Measurements from ENCODE around the gene MDN1. TPM values are rescaled to one million over a fixed set of nuclear protein-coding genes. Genes with fewer than 3 reads are reported as not detected.

Gene MDN1
- total RNA-seq, 1 donor: 21.4 TPM

GRCh38 chr6:89729818-89730217 lies 89.8 kb downstream of the MDN1 start:
- no peak overlapping the region for H3K4me3 ChIP-seq (ENCODE audit: insufficient read depth, low read length)
- peaks cover 52% of the 10 kb centered on the region for H3K36me3 ChIP-seq (ENCODE audit: insufficient read depth, low read length)
- TF ChIP-seq CTCF (IDR thresholded peaks at IDR 0.05; ENCODE audit: extremely low read depth, low read depth, low read length): no peak

GRCh38 chr6:89727501-89727900 lies 92.1 kb downstream of the MDN1 start:
- no peaks in the 10 kb centered on the region for H3K9me3 ChIP-seq (ENCODE audit: low read depth, low read length)
- peaks cover 54% of the 10 kb centered on the region for H3K36me3 ChIP-seq (ENCODE audit: insufficient read depth, low read length)
- H3K27me3 ChIP-seq (ENCODE audit: insufficient read depth, low read length): no peaks in the 10 kb centered on the region
- no peak overlapping the region for H2AFZ ChIP-seq (ENCODE audit: low read length)
- H3K4me1 ChIP-seq (ENCODE audit: insufficient read depth, low read length): no peaks in the 10 kb centered on the region
- H3K4me3 ChIP-seq (ENCODE audit: insufficient read depth, low read length): no peak overlapping the region
- no peak overlapping the region for H3K27ac ChIP-seq (ENCODE audit: low read depth, low read length)
- no peaks in the 10 kb centered on the region for H3K79me2 ChIP-seq (ENCODE audit: insufficient read depth, low read length)
- DNase-seq (ENCODE audit: insufficient read length, low spot score, missing footprints): no peak
- H3K4me2 ChIP-seq (ENCODE audit: insufficient read depth, low read length): no peak overlapping the region
- TF ChIP-seq CTCF (IDR thresholded peaks at IDR 0.05; ENCODE audit: extremely low read depth, low read depth, low read length): no peak
- H4K20me1 ChIP-seq (ENCODE audit: insufficient read depth, low read length): no peaks in the 10 kb centered on the region

More at GRCh38 chr6:89729818-89730217, 89.8 kb downstream of the MDN1 start:
- no peak for DNase-seq (ENCODE audit: insufficient read length, low spot score, missing footprints)
- H3K4me2 ChIP-seq (ENCODE audit: insufficient read depth, low read length): no peak overlapping the region
- H3K79me2 ChIP-seq (ENCODE audit: insufficient read depth, low read length): no peaks in the 10 kb centered on the region
- H3K4me1 ChIP-seq (ENCODE audit: insufficient read depth, low read length): no peaks in the 10 kb centered on the region
- H4K20me1 ChIP-seq (ENCODE audit: insufficient read depth, low read length): no peaks in the 10 kb centered on the region
- no peaks in the 10 kb centered on the region for H3K27me3 ChIP-seq (ENCODE audit: insufficient read depth, low read length)
- no peaks in the 10 kb centered on the region for H3K9me3 ChIP-seq (ENCODE audit: low read depth, low read length)
- no peak overlapping the region for H3K27ac ChIP-seq (ENCODE audit: low read depth, low read length)
- no peak overlapping the region for H2AFZ ChIP-seq (ENCODE audit: low read length)

- Histone ChIP-seq H3K4me2 (ENCODE audit: insufficient read depth, low read length) (no peak overlapping the region), H3K9me3 (ENCODE audit: low read depth, low read length) (no peaks in the 10 kb centered on the region), H3K4me3 (ENCODE audit: insufficient read depth, low read length) (no peak overlapping the region), H3K4me1 (ENCODE audit: insufficient read depth, low read length) (no peaks in the 10 kb centered on the region), H3K27me3 (ENCODE audit: insufficient read depth, low read length) (no peaks in the 10 kb centered on the region), H3K79me2 (ENCODE audit: insufficient read depth, low read length) (no peaks in the 10 kb centered on the region), H2AFZ (ENCODE audit: low read length) (no peak overlapping the region), H3K27ac (ENCODE audit: low read depth, low read length) (no peak overlapping the region), H4K20me1 (ENCODE audit: insufficient read depth, low read length) (no peaks in the 10 kb centered on the region), H3K36me3 (ENCODE audit: insufficient read depth, low read length) (peaks cover 53% of the 10 kb centered on the region)
- DNase-seq (ENCODE audit: insufficient read length, low spot score, missing footprints): no peak
- TF ChIP-seq CTCF (IDR thresholded peaks at IDR 0.05; ENCODE audit: extremely low read depth, low read depth, low read length): no peak
These were observed 94.6 kb downstream of the MDN1 start for GRCh38 chr6:89724981-89725380.

- Histone ChIP-seq H3K79me2 (ENCODE audit: insufficient read depth, low read length) (no peaks in the 10 kb centered on the region), H3K4me3 (ENCODE audit: insufficient read depth, low read length) (no peak overlapping the region), H3K27ac (ENCODE audit: low read depth, low read length) (no peak overlapping the region), H3K27me3 (ENCODE audit: insufficient read depth, low read length) (no peaks in the 10 kb centered on the region), H3K9me3 (ENCODE audit: low read depth, low read length) (no peaks in the 10 kb centered on the region), H2AFZ (ENCODE audit: low read length) (no peak overlapping the region), H3K36me3 (ENCODE audit: insufficient read depth, low read length) (peaks cover 53% of the 10 kb centered on the region), H3K4me2 (ENCODE audit: insufficient read depth, low read length) (no peak overlapping the region), H3K4me1 (ENCODE audit: insufficient read depth, low read length) (no peaks in the 10 kb centered on the region), H4K20me1 (ENCODE audit: insufficient read depth, low read length) (no peaks in the 10 kb centered on the region)
- peak; percentile 10 for DNase-seq (ENCODE audit: insufficient read length, low spot score, missing footprints)
- TF ChIP-seq CTCF (IDR thresholded peaks at IDR 0.05; ENCODE audit: extremely low read depth, low read depth, low read length): no peak
These were observed 96.5 kb downstream of the MDN1 start for GRCh38 chr6:89723046-89723445.

All from osteoblast (primary cell).